ENCODE measurements around the gene JUP.

Gene JUP

DNA sequence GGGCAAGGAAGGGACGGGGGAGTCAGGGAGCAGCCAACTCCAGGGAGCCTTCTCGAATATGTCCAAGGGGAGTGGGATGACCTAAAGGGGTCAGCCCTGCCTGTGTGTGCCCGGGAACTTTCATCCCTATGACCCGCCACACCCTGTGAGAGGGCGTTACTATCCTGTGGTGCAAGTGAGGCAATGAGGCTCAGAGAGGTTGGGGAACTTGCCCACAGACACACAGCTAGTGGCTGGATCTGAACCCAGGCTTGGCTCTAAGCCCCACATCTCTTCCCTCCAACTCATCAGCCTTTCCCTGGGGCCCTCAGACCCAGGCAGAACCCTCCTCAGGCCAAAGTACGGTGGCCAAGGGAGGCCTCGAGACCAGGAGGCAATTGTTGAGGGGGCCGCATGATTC, 23.2 kb downstream of the JUP start:
- Histone ChIP-seq H4K20me1 (peaks cover 0 to 72% (median 45%) of the 10 kb centered on the region in 11 experiments; a peak in 18 of 22 replicates), H3K27me3 (no peaks in the 10 kb centered on the region), H3K9ac (peak overlapping the region in 1 of 11 experiments; percentile 9; a peak in 1 of 22 replicates), H3K4me2 (no peak overlapping the region), H3K4me3 (no peak overlapping the region), H3K27ac (no peak overlapping the region), H3K36me3 (peaks cover 95 to 100% (median 100%) of the 10 kb centered on the region in 11 experiments), H3K9me3 (replicated peaks in 1 of 11) (no peaks in the 10 kb centered on the region), H3K4me1 (no peaks in the 10 kb centered on the region)
- TF ChIP-seq Cebpa-rat (IDR thresholded peaks at IDR 0.05), result no peak

DNA sequence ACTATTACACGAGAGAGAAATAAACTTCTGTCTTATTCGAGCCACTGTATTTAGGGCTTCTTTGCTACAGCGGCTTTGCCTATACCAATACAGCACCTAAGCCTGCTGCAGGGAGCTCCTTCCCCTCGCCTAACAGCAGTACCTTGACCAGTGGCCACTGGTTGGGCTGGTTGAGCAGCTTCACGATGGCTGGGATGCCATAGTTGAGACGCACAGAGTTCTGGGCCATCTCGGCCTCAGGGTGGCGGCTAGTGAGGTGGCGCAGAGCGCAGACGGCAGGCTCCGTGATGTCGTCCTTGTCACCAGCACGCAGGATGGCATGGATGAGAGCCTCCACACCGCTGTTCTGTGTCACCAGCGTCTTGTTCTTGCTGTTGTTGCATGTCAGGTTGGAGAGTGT, 23.7 kb downstream of the JUP start:
- no peaks in the 10 kb centered on the region for H3K9me3 ChIP-seq (replicated peaks in 1 of 11)
- no peak overlapping the region for H3K27ac ChIP-seq
- no peak overlapping the region for H3K4me3 ChIP-seq
- no peaks in the 10 kb centered on the region for H3K27me3 ChIP-seq
- H3K4me2 ChIP-seq, result no peak overlapping the region
- TF ChIP-seq Cebpa-rat (IDR thresholded peaks at IDR 0.05), result no peak
- peaks cover 0 to 71% (median 47%) of the 10 kb centered on the region in 11 experiments; a peak in 19 of 22 replicates for H4K20me1 ChIP-seq
- peak overlapping the region in 1 of 11 experiments; percentile 9; a peak in 1 of 22 replicates for H3K9ac ChIP-seq
- no peaks in the 10 kb centered on the region for H3K4me1 ChIP-seq
- H3K36me3 ChIP-seq, result peaks cover 95 to 100% (median 100%) of the 10 kb centered on the region in 11 experiments

DNA sequence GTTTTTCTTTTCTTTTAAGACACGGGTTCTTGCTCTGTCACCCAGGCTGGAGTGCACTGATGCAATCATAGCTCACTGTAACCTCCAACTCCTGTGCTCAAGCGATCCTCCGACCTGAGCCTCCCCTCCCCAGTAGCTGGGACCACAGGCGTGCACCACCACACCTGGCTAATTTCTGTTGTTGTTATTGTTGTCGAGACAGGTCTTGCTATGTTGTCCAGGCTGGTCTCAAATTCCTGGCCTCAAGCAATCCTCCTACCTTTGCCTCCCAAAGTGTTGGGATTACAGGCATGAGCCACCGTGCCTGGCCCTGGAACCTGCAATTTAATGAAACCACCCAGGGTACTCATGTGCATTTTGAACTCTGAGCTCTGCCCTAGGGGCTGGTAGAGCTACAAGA, 24.1 kb downstream of the JUP start:
- Histone ChIP-seq H3K4me1 (no peaks in the 10 kb centered on the region), H3K9me3 (replicated peaks in 1 of 11) (no peaks in the 10 kb centered on the region), H3K36me3 (peaks cover 95 to 100% (median 100%) of the 10 kb centered on the region in 11 experiments), H3K27me3 (no peaks in the 10 kb centered on the region), H3K9ac (no peak overlapping the region), H4K20me1 (peaks cover 0 to 70% (median 49%) of the 10 kb centered on the region in 11 experiments; a peak in 19 of 22 replicates), H3K4me3 (no peak overlapping the region), H3K4me2 (no peak overlapping the region), H3K27ac (no peak overlapping the region)
- no peak for TF ChIP-seq Cebpa-rat (IDR thresholded peaks at IDR 0.05)

DNA sequence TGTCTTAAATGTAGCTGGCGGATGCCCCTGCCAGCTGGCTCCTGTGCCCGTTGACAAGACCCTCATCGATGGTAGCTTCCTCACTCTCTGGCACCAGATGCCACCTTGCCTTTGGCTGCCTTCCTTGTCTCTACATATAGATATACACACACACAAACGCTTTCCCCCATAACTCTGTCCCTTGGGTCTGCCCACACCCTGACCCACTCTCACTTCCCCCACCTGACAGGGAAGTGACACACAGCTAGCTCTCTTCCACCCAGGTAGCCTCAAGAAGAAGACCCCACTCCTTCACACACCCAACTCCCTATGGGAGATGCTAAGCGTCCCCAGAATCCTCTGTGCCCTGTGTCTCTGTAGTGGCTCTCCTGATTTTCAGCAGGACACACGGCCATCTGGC, 25.6 kb downstream of the JUP start:
- Histone ChIP-seq H4K20me1 (peaks cover 0 to 77% (median 58%) of the 10 kb centered on the region in 11 experiments; a peak in 19 of 22 replicates), H3K36me3 (peaks cover 95 to 100% (median 100%) of the 10 kb centered on the region in 11 experiments), H3K4me1 (no peaks in the 10 kb centered on the region), H3K9ac (no peak overlapping the region), H3K27ac (no peak overlapping the region), H3K4me3 (no peak overlapping the region), H3K9me3 (replicated peaks in 1 of 11) (no peaks in the 10 kb centered on the region), H3K4me2 (no peak overlapping the region), H3K27me3 (no peaks in the 10 kb centered on the region)
- no peak for TF ChIP-seq Cebpa-rat (IDR thresholded peaks at IDR 0.05)

DNA sequence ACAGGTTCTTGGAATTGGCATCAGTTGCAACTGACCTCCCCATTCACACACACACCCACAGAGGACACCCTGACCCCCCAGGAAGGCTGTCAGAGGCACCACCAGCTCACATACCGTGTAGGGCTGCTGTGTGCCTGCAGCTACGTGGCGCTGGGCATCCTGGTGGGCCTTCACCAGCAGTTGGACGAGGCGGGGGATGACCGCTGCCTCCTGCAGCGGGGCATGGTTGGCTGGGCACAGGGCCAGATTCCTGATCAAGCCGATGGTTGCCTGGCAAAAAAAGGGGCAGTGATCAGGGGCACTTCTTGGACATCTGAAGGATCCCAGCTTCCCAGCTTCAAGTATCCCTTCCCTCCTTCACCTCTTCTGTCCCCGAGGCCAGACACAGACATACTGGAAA, 27.9 kb downstream of the JUP start:
- no peak overlapping the region for H3K4me3 ChIP-seq
- H4K20me1 ChIP-seq, result peaks cover 0 to 77% (median 65%) of the 10 kb centered on the region in 11 experiments; a peak in 20 of 22 replicates
- H3K9ac ChIP-seq, result no peak overlapping the region
- peaks cover 0 to 8% (median 0%) of the 10 kb centered on the region in 10 experiments; a peak in 3 of 20 replicates for H3K4me1 ChIP-seq
- H3K27ac ChIP-seq, result no peak overlapping the region
- H3K4me2 ChIP-seq, result no peak overlapping the region
- no peaks in the 10 kb centered on the region for H3K9me3 ChIP-seq (replicated peaks in 1 of 11)
- peaks cover 94 to 100% (median 99%) of the 10 kb centered on the region in 11 experiments for H3K36me3 ChIP-seq
- TF ChIP-seq Cebpa-rat (IDR thresholded peaks at IDR 0.05), result no peak
- H3K27me3 ChIP-seq, result no peaks in the 10 kb centered on the region

DNA sequence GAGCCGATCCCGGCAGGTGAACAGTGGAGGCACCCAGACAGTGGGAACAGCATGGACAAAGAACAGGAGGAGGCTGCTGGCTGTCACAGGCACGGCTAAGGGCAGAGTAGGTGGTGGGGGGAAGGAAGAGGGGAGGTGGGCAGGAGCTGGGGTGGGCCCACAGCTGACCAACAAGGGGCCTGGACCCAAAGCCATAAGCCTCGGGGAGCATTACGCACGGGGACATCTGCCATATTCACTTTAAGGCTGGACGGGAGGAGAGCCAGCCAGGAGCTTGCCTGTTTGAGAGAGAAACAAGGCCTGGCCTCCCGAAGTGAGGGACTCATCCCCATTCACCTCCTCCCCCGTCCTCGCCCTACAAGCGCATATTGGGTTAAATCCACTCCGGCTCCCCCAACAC, 32.4 kb downstream of the JUP start:
- H3K4me2 ChIP-seq, result no peak overlapping the region
- H3K4me3 ChIP-seq, result no peak overlapping the region
- no peaks in the 10 kb centered on the region for H3K27me3 ChIP-seq
- no peak for TF ChIP-seq Cebpa-rat (IDR thresholded peaks at IDR 0.05)
- no peaks in the 10 kb centered on the region for H3K9me3 ChIP-seq (replicated peaks in 1 of 11)
- H3K36me3 ChIP-seq, result peaks cover 54 to 80% (median 71%) of the 10 kb centered on the region in 11 experiments
- H3K4me1 ChIP-seq, result peaks cover 0 to 27% (median 7%) of the 10 kb centered on the region in 10 experiments; a peak in 8 of 20 replicates
- no peak overlapping the region for H3K9ac ChIP-seq
- H4K20me1 ChIP-seq, result peaks cover 0 to 56% (median 44%) of the 10 kb centered on the region in 11 experiments; a peak in 18 of 22 replicates
- H3K27ac ChIP-seq, result no peak overlapping the region

DNA sequence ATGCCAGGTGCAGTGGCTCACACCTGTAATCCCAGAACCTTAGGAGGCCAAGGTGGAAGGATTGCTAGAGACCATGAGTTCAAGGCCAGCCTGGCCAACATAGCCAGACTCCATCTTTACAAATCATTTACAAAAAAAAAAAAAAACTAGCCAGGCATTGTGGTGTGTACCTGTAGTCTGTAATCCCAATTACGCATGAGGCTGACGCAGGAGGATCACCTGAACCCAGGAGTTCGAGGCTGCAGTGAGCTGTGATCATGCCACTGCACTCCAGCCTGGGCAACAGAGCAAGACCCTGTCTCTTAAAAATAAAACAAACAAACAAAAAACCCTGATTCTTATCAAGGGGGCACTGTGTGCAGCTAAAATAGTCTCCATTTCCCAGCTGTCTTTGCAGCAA, 35.2 kb downstream of the JUP start:
- H3K27me3 ChIP-seq, result no peaks in the 10 kb centered on the region
- H3K9me3 ChIP-seq (replicated peaks in 1 of 11), result no peaks in the 10 kb centered on the region
- H3K36me3 ChIP-seq, result peaks cover 26 to 52% (median 43%) of the 10 kb centered on the region in 11 experiments
- H3K4me1 ChIP-seq, result peaks cover 0 to 31% (median 7%) of the 10 kb centered on the region in 10 experiments; a peak in 8 of 20 replicates
- H3K9ac ChIP-seq, result no peak overlapping the region
- peak overlapping the region in 4 of 11 experiments; percentile 1 to 45 (median 26); a peak in 5 of 22 replicates for H3K4me2 ChIP-seq
- no peak overlapping the region for H3K27ac ChIP-seq
- peaks cover 0 to 35% (median 22%) of the 10 kb centered on the region in 11 experiments; a peak in 15 of 22 replicates for H4K20me1 ChIP-seq
- H3K4me3 ChIP-seq, result no peak overlapping the region
- TF ChIP-seq Cebpa-rat (IDR thresholded peaks at IDR 0.05), result no peak

DNA sequence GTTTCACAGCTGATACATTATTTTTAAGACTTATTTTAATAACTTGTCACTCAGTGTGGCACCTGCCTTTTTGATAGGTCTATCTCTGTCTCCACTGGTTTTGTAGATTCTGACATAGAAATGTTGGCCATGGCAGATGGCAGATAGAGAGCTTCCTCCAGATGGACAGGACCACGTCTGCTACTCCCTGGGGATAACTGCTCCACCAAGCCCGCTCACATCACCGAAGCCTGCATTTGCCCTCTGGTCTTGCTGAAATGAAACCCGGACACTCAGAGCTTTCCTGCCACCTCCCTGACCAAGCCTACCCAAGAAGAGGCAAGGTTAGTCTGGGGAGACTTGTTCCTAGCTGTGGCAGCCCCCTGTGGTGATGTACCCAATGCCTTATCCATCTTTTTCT, 35.6 kb downstream of the JUP start:
- Histone ChIP-seq H3K4me2 (peak overlapping the region in 4 of 11 experiments; percentile 1 to 45 (median 26); a peak in 5 of 22 replicates), H3K27me3 (no peaks in the 10 kb centered on the region), H3K4me3 (no peak overlapping the region), H3K9me3 (replicated peaks in 1 of 11) (no peaks in the 10 kb centered on the region), H4K20me1 (peaks cover 0 to 31% (median 18%) of the 10 kb centered on the region in 11 experiments; a peak in 15 of 22 replicates), H3K4me1 (peaks cover 0 to 31% (median 7%) of the 10 kb centered on the region in 10 experiments; a peak in 8 of 20 replicates), H3K9ac (no peak overlapping the region), H3K27ac (no peak overlapping the region), H3K36me3 (peaks cover 22 to 48% (median 39%) of the 10 kb centered on the region in 11 experiments)
- TF ChIP-seq Cebpa-rat (IDR thresholded peaks at IDR 0.05), result no peak

DNA sequence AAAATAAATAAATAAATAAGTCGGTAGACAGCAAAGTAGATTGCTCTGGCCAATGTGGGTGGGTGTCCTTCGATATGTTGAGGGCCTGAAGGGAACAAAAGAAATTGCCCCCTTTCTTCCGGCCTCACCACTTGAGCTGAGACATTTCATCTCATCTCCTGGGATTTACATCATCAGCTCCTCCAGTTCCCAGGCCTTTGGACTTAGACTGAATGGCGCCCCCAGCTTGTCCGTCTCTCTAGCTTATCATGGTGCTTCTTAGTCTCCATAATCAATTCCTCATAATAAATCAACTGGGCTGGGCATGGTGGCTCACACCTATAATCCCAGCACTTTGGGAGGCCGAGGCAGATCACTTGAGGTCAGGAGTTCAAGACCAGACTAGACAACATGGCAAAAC, 38.2 kb downstream of the JUP start:
- peaks cover 0 to 28% (median 3%) of the 10 kb centered on the region in 10 experiments; a peak in 8 of 20 replicates for H3K4me1 ChIP-seq
- H3K27me3 ChIP-seq, result no peaks in the 10 kb centered on the region
- peaks cover 0 to 6% (median 0%) of the 10 kb centered on the region in 11 experiments; a peak in 3 of 22 replicates for H4K20me1 ChIP-seq
- H3K4me2 ChIP-seq, result no peak overlapping the region
- no peak overlapping the region for H3K4me3 ChIP-seq
- TF ChIP-seq Cebpa-rat (IDR thresholded peaks at IDR 0.05), result no peak
- H3K9ac ChIP-seq, result no peak overlapping the region
- no peak overlapping the region for H3K27ac ChIP-seq
- peaks cover 0 to 23% (median 14%) of the 10 kb centered on the region in 11 experiments; a peak in 12 of 22 replicates for H3K36me3 ChIP-seq
- H3K9me3 ChIP-seq (replicated peaks in 1 of 11), result no peaks in the 10 kb centered on the region

DNA sequence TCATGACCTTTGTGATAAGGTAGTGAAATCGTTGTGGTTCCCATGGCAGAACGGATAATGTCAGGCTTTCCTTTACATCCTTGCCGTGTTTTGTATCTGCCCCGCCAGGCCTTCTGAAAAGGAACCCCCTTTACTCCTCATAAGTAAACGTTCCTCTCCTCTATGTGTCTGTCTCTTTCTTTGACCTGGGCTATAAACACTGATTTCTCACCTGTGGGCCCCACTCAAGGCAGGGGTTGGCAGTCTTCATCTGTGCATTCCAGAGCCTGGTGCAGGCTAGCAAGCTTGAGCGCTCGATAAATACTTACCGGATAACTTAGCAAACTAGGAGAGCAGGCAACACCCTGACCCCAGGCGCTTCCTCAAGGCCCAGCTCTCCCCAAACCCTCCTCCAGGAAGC, 44.8 kb downstream of the JUP start:
- H3K36me3 ChIP-seq, result no peaks in the 10 kb centered on the region
- H3K4me1 ChIP-seq, result peaks cover 0 to 43% (median 34%) of the 10 kb centered on the region in 10 experiments; a peak in 16 of 20 replicates
- H4K20me1 ChIP-seq, result no peaks in the 10 kb centered on the region
- no peak overlapping the region for H3K4me2 ChIP-seq
- TF ChIP-seq Cebpa-rat (IDR thresholded peaks at IDR 0.05), result no peak
- H3K4me3 ChIP-seq, result no peak overlapping the region
- H3K27ac ChIP-seq, result no peak overlapping the region
- H3K9ac ChIP-seq, result no peak overlapping the region
- H3K27me3 ChIP-seq, result peaks cover 9 to 12% (median 11%) of the 10 kb centered on the region in 11 experiments
- H3K9me3 ChIP-seq (replicated peaks in 1 of 11), result no peaks in the 10 kb centered on the region
